ENCODE data around the gene LRRC56. TPM values are rescaled to one million over a fixed set of nuclear protein-coding genes. Genes with fewer than 3 reads are reported as not detected.

The LRRC56 gene
- total RNA-seq, 2 experiments from 2014 or later, result 1.9 to 2.2 TPM

- no peaks in the 10 kb centered on the region for H3K27me3 Mint-ChIP-seq (ENCODE audit: low read depth)
- ChIA-PET CTCF (interaction anchor here (1.9 kb wide), 1 partner anchor 16 kb away, joined by 7 read pairs; no protein-coding TSS in a partner anchor), POLR2A (interaction anchor here (0.6 to 1.3 kb wide), 3 partner anchors 16 to 187 kb away, joined by 3 to 4 read pairs (median 3); no protein-coding TSS in a partner anchor)
- H3K9me3 Mint-ChIP-seq (ENCODE audit: insufficient read depth), result no peaks in the 10 kb centered on the region
- no peak for DNase-seq
- no peak overlapping the region for H3K27ac Mint-ChIP-seq
- H3K4me1 Mint-ChIP-seq (ENCODE audit: low read depth), result peaks cover 26% of the 10 kb centered on the region
- H3K4me3 Mint-ChIP-seq, result no peak overlapping the region
- no peaks in the 10 kb centered on the region for H3K36me3 Mint-ChIP-seq (ENCODE audit: low read depth)
- no peak for ATAC-seq
These were observed 1.2 kb downstream of the LRRC56 start for GRCh38 chr11:538431-539051.

- CTCF ChIA-PET, result no interaction called here
- Mint-ChIP-seq H3K4me3 (no peak overlapping the region), H3K4me1 (ENCODE audit: low read depth) (peaks cover 20% of the 10 kb centered on the region), H3K36me3 (ENCODE audit: low read depth) (no peaks in the 10 kb centered on the region), H3K9me3 (ENCODE audit: insufficient read depth) (no peaks in the 10 kb centered on the region), H3K27me3 (ENCODE audit: low read depth) (no peaks in the 10 kb centered on the region), H3K27ac (no peak overlapping the region)
- DNase-seq, result no peak
- POLR2A ChIA-PET, result no interaction called here
- no peak for ATAC-seq
These were observed 2.7 kb downstream of the LRRC56 start for GRCh38 chr11:539971-540481.

GRCh38 chr11:540583-541432 lies 3.5 kb downstream of the LRRC56 start:
- H3K27ac Mint-ChIP-seq, result no peak overlapping the region
- ChIA-PET POLR2A (no interaction called here), CTCF (no interaction called here)
- H3K27me3 Mint-ChIP-seq (ENCODE audit: low read depth), result no peaks in the 10 kb centered on the region
- ATAC-seq, result no peak
- H3K4me3 Mint-ChIP-seq, result no peak overlapping the region
- peaks cover 20% of the 10 kb centered on the region for H3K4me1 Mint-ChIP-seq (ENCODE audit: low read depth)
- H3K36me3 Mint-ChIP-seq (ENCODE audit: low read depth), result no peaks in the 10 kb centered on the region
- DNase-seq, result no peak
- no peaks in the 10 kb centered on the region for H3K9me3 Mint-ChIP-seq (ENCODE audit: insufficient read depth)

GRCh38 chr11:541433-541885 lies 4.1 kb downstream of the LRRC56 start:
- Mint-ChIP-seq H3K4me1 (ENCODE audit: low read depth) (peaks cover 15% of the 10 kb centered on the region), H3K4me3 (no peak overlapping the region), H3K27me3 (ENCODE audit: low read depth) (no peaks in the 10 kb centered on the region), H3K27ac (no peak overlapping the region), H3K9me3 (ENCODE audit: insufficient read depth) (no peaks in the 10 kb centered on the region), H3K36me3 (ENCODE audit: low read depth) (no peaks in the 10 kb centered on the region)
- CTCF ChIA-PET, result no interaction called here
- POLR2A ChIA-PET, result no interaction called here
- no peak for DNase-seq
- no peak for ATAC-seq

- H3K4me1 Mint-ChIP-seq (ENCODE audit: low read depth), result no peaks in the 10 kb centered on the region
- no peak overlapping the region for H3K4me3 Mint-ChIP-seq
- POLR2A ChIA-PET, result interaction anchor here (0.6 kb wide), 1 partner anchor 13 kb away, joined by 3 read pairs; no protein-coding TSS in a partner anchor
- DNase-seq, result no peak
- H3K27ac Mint-ChIP-seq, result no peak overlapping the region
- no peaks in the 10 kb centered on the region for H3K9me3 Mint-ChIP-seq (ENCODE audit: insufficient read depth)
- H3K27me3 Mint-ChIP-seq (ENCODE audit: low read depth), result no peaks in the 10 kb centered on the region
- CTCF ChIA-PET, result interaction anchor here (1.4 kb wide), 1 partner anchor 11 kb away, joined by 4 read pairs; no protein-coding TSS in a partner anchor
- no peaks in the 10 kb centered on the region for H3K36me3 Mint-ChIP-seq (ENCODE audit: low read depth)
- no peak for ATAC-seq
These were observed 7.5 kb downstream of the LRRC56 start for GRCh38 chr11:544817-545166.

- ChIA-PET POLR2A (no interaction called here), CTCF (interaction anchor here (1.4 kb wide), 1 partner anchor 11 kb away, joined by 4 read pairs; no protein-coding TSS in a partner anchor)
- Mint-ChIP-seq H3K4me3 (no peak overlapping the region), H3K36me3 (ENCODE audit: low read depth) (no peaks in the 10 kb centered on the region), H3K27me3 (ENCODE audit: low read depth) (no peaks in the 10 kb centered on the region), H3K4me1 (ENCODE audit: low read depth) (no peaks in the 10 kb centered on the region), H3K9me3 (ENCODE audit: insufficient read depth) (no peaks in the 10 kb centered on the region), H3K27ac (no peak overlapping the region)
- no peak for ATAC-seq
- DNase-seq, result no peak
These were observed 7.8 kb downstream of the LRRC56 start for GRCh38 chr11:545171-545570.

GRCh38 chr11:548700-549603 lies 11.6 kb downstream of the LRRC56 start:
- H3K36me3 Mint-ChIP-seq (ENCODE audit: low read depth), result no peaks in the 10 kb centered on the region
- no peaks in the 10 kb centered on the region for H3K4me1 Mint-ChIP-seq (ENCODE audit: low read depth)
- ChIA-PET CTCF (no interaction called here), POLR2A (no interaction called here)
- no peak for ATAC-seq
- no peak overlapping the region for H3K4me3 Mint-ChIP-seq
- H3K27ac Mint-ChIP-seq, result no peak overlapping the region
- DNase-seq, result no peak
- H3K9me3 Mint-ChIP-seq (ENCODE audit: insufficient read depth), result no peaks in the 10 kb centered on the region
- H3K27me3 Mint-ChIP-seq (ENCODE audit: low read depth), result no peaks in the 10 kb centered on the region

- no peak overlapping the region for H3K4me3 Mint-ChIP-seq
- no peaks in the 10 kb centered on the region for H3K9me3 Mint-ChIP-seq (ENCODE audit: insufficient read depth)
- DNase-seq (no peak), ATAC-seq (no peak)
- H3K27ac Mint-ChIP-seq, result no peak overlapping the region
- no peaks in the 10 kb centered on the region for H3K36me3 Mint-ChIP-seq (ENCODE audit: low read depth)
- POLR2A ChIA-PET, result no interaction called here
- no peaks in the 10 kb centered on the region for H3K4me1 Mint-ChIP-seq (ENCODE audit: low read depth)
- CTCF ChIA-PET, result interaction anchor here (1.1 kb wide), 1 partner anchor 197 kb away, joined by 3 read pairs; the partner anchor contains the start of gene TALDO1
- H3K27me3 Mint-ChIP-seq (ENCODE audit: low read depth), result no peaks in the 10 kb centered on the region
These were observed 12.9 kb downstream of the LRRC56 start for GRCh38 chr11:550021-550745.

GRCh38 chr11:550746-551085 lies 13.4 kb downstream of the LRRC56 start:
- no peaks in the 10 kb centered on the region for H3K4me1 Mint-ChIP-seq (ENCODE audit: low read depth)
- no peaks in the 10 kb centered on the region for H3K27me3 Mint-ChIP-seq (ENCODE audit: low read depth)
- CTCF ChIA-PET, result interaction anchor here (1.1 kb wide), 1 partner anchor 197 kb away, joined by 3 read pairs; the partner anchor contains the start of gene TALDO1
- H3K9me3 Mint-ChIP-seq (ENCODE audit: insufficient read depth), result no peaks in the 10 kb centered on the region
- H3K36me3 Mint-ChIP-seq (ENCODE audit: low read depth), result no peaks in the 10 kb centered on the region
- DNase-seq (no peak), ATAC-seq (no peak)
- no peak overlapping the region for H3K27ac Mint-ChIP-seq
- no peak overlapping the region for H3K4me3 Mint-ChIP-seq
- POLR2A ChIA-PET, result no interaction called here

- ATAC-seq (no peak), DNase-seq (no peak)
- Mint-ChIP-seq H3K27ac (no peak overlapping the region), H3K9me3 (ENCODE audit: insufficient read depth) (no peaks in the 10 kb centered on the region), H3K4me3 (no peak overlapping the region), H3K36me3 (ENCODE audit: low read depth) (no peaks in the 10 kb centered on the region), H3K4me1 (ENCODE audit: low read depth) (no peaks in the 10 kb centered on the region), H3K27me3 (ENCODE audit: low read depth) (peaks cover under 1% of the 10 kb centered on the region)
- ChIA-PET POLR2A (interaction anchor here (0.5 kb wide), 1 partner anchor 175 kb away, joined by 3 read pairs; no protein-coding TSS in a partner anchor), CTCF (interaction anchor here (1.1 kb wide), 1 partner anchor 196 kb away, joined by 3 read pairs; the partner anchor contains the start of gene TALDO1)
These were observed 13.8 kb downstream of the LRRC56 start for GRCh38 chr11:551131-551530.

- Mint-ChIP-seq H3K27ac (no peak overlapping the region), H3K9me3 (ENCODE audit: insufficient read depth) (no peaks in the 10 kb centered on the region)
- POLR2A ChIA-PET, result interaction anchor here (0.5 kb wide), 1 partner anchor 175 kb away, joined by 3 read pairs; no protein-coding TSS in a partner anchor
These were observed 14.3 kb downstream of the LRRC56 start for GRCh38 chr11:551596-551995.

More at GRCh38 chr11:551596-551995, 14.3 kb downstream of the LRRC56 start:
- CTCF ChIA-PET, result no interaction called here
- ATAC-seq (no peak), DNase-seq (no peak)
- H3K27me3 Mint-ChIP-seq (ENCODE audit: low read depth), result peaks cover 5% of the 10 kb centered on the region
- H3K4me1 Mint-ChIP-seq (ENCODE audit: low read depth), result peaks cover 3% of the 10 kb centered on the region
- no peak overlapping the region for H3K4me3 Mint-ChIP-seq
- H3K36me3 Mint-ChIP-seq (ENCODE audit: low read depth), result no peaks in the 10 kb centered on the region
